Peyer's patch (tissue), 4 donors: ENCODE measurements around the gene POP5. TPM values are rescaled to one million over a fixed set of nuclear protein-coding genes. Genes with fewer than 3 reads are reported as not detected.
A peak's percentile ranks its signal among the peaks of the same experiment; 100 is the strongest.

Experiments used
- DNase-seq, 3 donors: peaks; one replicate each; pipeline ENCODE4 v3.0.0-alpha.2; 2017 to 2019
- H3K27ac ChIP-seq, 4 donors: fragments of 200-600 bp; sonication (generic); one replicate each; pipeline ENCODE4 v1.5.1; 2016 to 2019
- H3K27me3 ChIP-seq, 2 donors: fragments of 200-600 bp; sonication (generic); one replicate each; pipeline ENCODE4 v1.5.1; 2019
- H3K36me3 ChIP-seq, 3 donors: fragments of 200-600 bp; sonication (generic); one replicate each; pipeline ENCODE4 v1.5.1; 2016 to 2019
- H3K4me1 ChIP-seq, 4 donors: fragments of 200-600 bp; sonication (generic); one replicate each; pipeline ENCODE4 v1.5.1; 2016 to 2019
- H3K4me3 ChIP-seq, 4 donors: fragments of 200-600 bp; sonication (generic); 1 replicate in 3 of 4; 2 replicates in 1 of 4; pipeline ENCODE4 v1.5.1; 2016 to 2019; ENCODE audit warnings: mild to moderate bottlenecking in 1 of 4
- H3K9me3 ChIP-seq, 4 donors: fragments of 200-600 bp; sonication (generic); one replicate each; pipeline ENCODE4 v1.5.1; 2016 to 2019; ENCODE audit warnings: mild to moderate bottlenecking in 1 of 4
- CTCF ChIP-seq, 6 experiments: fragments of 450-650 bp in 4 of 6; fragments of 200-600 bp in 2 of 6; sonication (generic) in 1 of 6; IDR thresholded peaks; one replicate each; pipeline ENCODE4 v1.5.1; 2017 to 2019; ENCODE audit warnings: antibody characterized with exemption in 6 of 6, mild to moderate bottlenecking in 3 of 6, moderate library complexity in 1 of 6
- POLR2A ChIP-seq, 2 donors: fragments of 450-650 bp; IDR thresholded peaks; one replicate each; pipeline ENCODE4 v1.5.1; 2017; ENCODE audit warnings: antibody characterized with exemption in 2 of 2, mild to moderate bottlenecking in 2 of 2, moderate library complexity in 2 of 2
- total RNA-seq, 4 donors: library from RNA; depleted of rRNA; stranded (reverse); fragments of >200 nt; gene quantifications; one replicate each; pipeline ENCODE4 v1.1.0, GENCODE V29; 2016

Gene POP5
- total RNA-seq, 4 donors from 2014 or later = 22.5 to 75.9 (median 48.8) TPM

GRCh38 chr12:120538281-120539156 is 42.7 kb downstream of the POP5 start:
- TF ChIP-seq CTCF (IDR thresholded peaks at IDR 0.05) = no peak
- TF ChIP-seq POLR2A (IDR thresholded peaks at IDR 0.05) = no peak
- Histone ChIP-seq H3K27ac (peak overlapping the region; percentile 37 to 74 (median 66)), H3K4me3 (peak overlapping the region in 2 of 4 donors; percentile 9 to 96), H3K36me3 (peaks cover 0 to 8% (median 0%) of the 10 kb centered on the region in 3 donors), H3K27me3 (no peaks in the 10 kb centered on the region), H3K9me3 (no peaks in the 10 kb centered on the region), H3K4me1 (peaks cover 6 to 65% (median 19%) of the 10 kb centered on the region in 4 donors)
- DNase-seq = peak in 2 of 3 donors; percentile 70 to 77

DNA sequence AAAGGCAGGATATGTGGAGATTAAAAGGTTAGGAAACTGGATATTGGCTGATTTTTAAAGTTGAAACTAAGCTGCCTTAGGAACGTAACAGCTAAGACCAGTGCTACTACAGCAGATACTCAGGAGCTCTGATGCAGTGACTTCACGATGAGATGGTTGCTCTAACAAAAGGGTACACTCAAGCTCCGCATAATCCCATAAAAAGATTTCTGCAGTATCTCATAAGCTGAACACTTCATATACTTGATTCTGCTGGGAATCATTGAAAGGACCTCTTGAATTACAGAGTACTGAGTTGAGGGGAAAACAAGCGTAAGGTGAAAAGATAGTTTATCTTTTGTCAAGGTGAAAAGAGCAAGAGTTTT is 43.4 kb downstream of the POP5 start:
- H3K27me3 ChIP-seq = no peaks in the 10 kb centered on the region
- TF ChIP-seq CTCF (IDR thresholded peaks at IDR 0.05) = no peak
- no peak for TF ChIP-seq POLR2A (IDR thresholded peaks at IDR 0.05)
- DNase-seq = no peak
- H3K9me3 ChIP-seq = no peaks in the 10 kb centered on the region
- peaks cover 0 to 8% (median 0%) of the 10 kb centered on the region in 3 donors for H3K36me3 ChIP-seq
- peak overlapping the region in 3 of 4 donors; percentile 11 to 96 (median 84) for H3K4me3 ChIP-seq
- H3K27ac ChIP-seq = peak overlapping the region; percentile 37 to 74 (median 66)
- H3K4me1 ChIP-seq = peaks cover 6 to 63% (median 19%) of the 10 kb centered on the region in 4 donors

GRCh38 chr12:120536064-120536791 is 45.0 kb downstream of the POP5 start:
- peak in 2 of 3 donors; percentile 50 to 67 for DNase-seq
- peak overlapping the region; percentile 81 to 96 (median 88) for H3K4me3 ChIP-seq
- H3K27me3 ChIP-seq = no peaks in the 10 kb centered on the region
- H3K36me3 ChIP-seq = no peaks in the 10 kb centered on the region
- no peaks in the 10 kb centered on the region for H3K9me3 ChIP-seq
- peak overlapping the region in 2 of 4 donors; percentile 96 to 98 for H3K27ac ChIP-seq
- H3K4me1 ChIP-seq = peaks cover 6 to 59% (median 19%) of the 10 kb centered on the region in 4 donors
- TF ChIP-seq CTCF (IDR thresholded peaks at IDR 0.05) = no peak
- TF ChIP-seq POLR2A (IDR thresholded peaks at IDR 0.05) = no peak

DNA sequence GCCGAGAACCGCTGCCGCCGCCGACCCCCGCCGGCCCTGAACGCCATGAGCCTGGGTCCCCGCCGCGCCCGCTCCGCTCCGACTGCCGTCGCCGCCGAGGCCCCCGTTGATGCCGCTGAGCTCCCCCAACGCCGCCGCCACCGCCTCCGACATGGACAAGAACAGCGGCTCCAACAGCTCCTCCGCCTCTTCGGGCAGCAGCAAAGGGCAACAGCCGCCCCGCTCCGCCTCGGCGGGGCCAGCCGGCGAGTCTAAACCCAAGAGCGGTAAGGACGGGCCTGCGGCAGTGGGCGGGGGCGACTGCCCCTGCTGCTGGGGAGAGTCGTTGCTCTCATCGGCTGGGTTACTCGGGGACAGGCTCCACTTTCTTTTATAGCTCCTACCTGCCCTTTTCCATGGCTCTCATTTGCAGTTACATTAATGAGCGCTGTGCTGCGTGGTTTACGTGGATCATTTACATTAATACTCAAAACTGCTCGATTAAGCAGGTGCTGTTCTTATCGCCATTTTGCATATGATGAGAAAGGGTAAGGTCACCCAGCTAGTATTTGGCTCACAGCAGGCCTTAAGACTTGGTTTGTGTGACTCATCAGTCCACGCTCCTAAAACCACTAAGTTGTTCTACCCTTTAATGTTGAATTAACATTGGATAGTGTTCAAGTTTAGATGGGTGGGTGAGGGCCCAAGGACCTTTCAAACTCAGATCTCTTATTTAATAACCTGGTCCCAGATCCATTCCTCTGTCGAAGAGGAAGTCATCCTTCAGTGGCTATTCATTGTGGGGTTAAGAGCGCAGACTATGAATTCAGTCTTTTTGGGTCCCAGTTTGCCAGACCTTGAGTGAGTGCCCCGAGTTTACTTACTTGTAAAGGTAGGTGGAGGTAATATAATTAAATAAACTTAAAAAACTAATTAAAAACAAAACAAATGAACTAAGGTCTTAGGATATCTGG is 46.2 kb downstream of the POP5 start:
- H3K27me3 ChIP-seq = no peaks in the 10 kb centered on the region
- H3K4me1 ChIP-seq = peaks cover 6 to 46% (median 19%) of the 10 kb centered on the region in 4 donors
- DNase-seq = peak; percentile 41 to 73 (median 65)
- no peaks in the 10 kb centered on the region for H3K36me3 ChIP-seq
- no peaks in the 10 kb centered on the region for H3K9me3 ChIP-seq
- peak overlapping the region; percentile 81 to 96 (median 88) for H3K4me3 ChIP-seq
- TF ChIP-seq POLR2A (IDR thresholded peaks at IDR 0.05) (peak in 1 of 2 donors; percentile 7), CTCF (IDR thresholded peaks at IDR 0.05) (peak in 1 of 6 experiments; percentile 16)
- H3K27ac ChIP-seq = peak overlapping the region; percentile 91 to 98 (median 94)
